NCI-H82 treated with DMSO at 0.1 percent for 48 hours (cell line): Measurements from ENCODE around the gene PSPN.

Experiments used
- DNase-seq: peaks from one replicate; lab custom pipeline; 2025; ENCODE audit not compliant: unreplicated experiment; lab: John Stamatoyannopoulos, UW

PSPN gene

GRCh38 chr19:6375411-6376010 is at the start of gene PSPN:
Gene PSPN (minus strand): TSS chr19:6375933. CDS start chr19:6375849, 84 bp downstream.
- DNase-seq = no peak

- peak; percentile 100 for DNase-seq
Observed at GRCh38 chr19:6424939-6425731, 49.4 kb upstream of the PSPN start.

GRCh38 chr19:6424195-6424938 is 48.6 kb upstream of the PSPN start, which contains the start of gene KHSRP:
Gene KHSRP (minus strand): TSS chr19:6424811. CDS start chr19:6424701, 110 bp downstream.
- DNase-seq = no peak

GRCh38 chr19:6423499-6424194 is 47.9 kb upstream of the PSPN start:
- DNase-seq = no peak

- no peak for DNase-seq
Observed at GRCh38 chr19:6421075-6422014, 45.6 kb upstream of the PSPN start.

- no peak for DNase-seq
Observed at GRCh38 chr19:6418562-6418932, 42.8 kb upstream of the PSPN start.

- no peak for DNase-seq
Observed at GRCh38 chr19:6417713-6418561, 42.2 kb upstream of the PSPN start.

- no peak for DNase-seq
Observed at GRCh38 chr19:6416658-6417405, 41.1 kb upstream of the PSPN start.

GRCh38 chr19:6415591-6416190 is 40.0 kb upstream of the PSPN start:
- no peak for DNase-seq

- no peak for DNase-seq
Observed at GRCh38 chr19:6414793-6415590, 39.3 kb upstream of the PSPN start.

- DNase-seq = no peak
Observed at GRCh38 chr19:6413721-6414643, 38.2 kb upstream of the PSPN start.

- no peak for DNase-seq
Observed at GRCh38 chr19:6413291-6413690, 37.6 kb upstream of the PSPN start.

GRCh38 chr19:6412447-6413091 is 36.8 kb upstream of the PSPN start:
- DNase-seq = no peak

GRCh38 chr19:6412061-6412446 is 36.3 kb upstream of the PSPN start:
- no peak for DNase-seq

GRCh38 chr19:6409346-6409745 is 33.6 kb upstream of the PSPN start:
- DNase-seq = no peak

- no peak for DNase-seq
Observed at GRCh38 chr19:6406401-6406800, 30.7 kb upstream of the PSPN start.
